Measurements from ENCODE around the gene LYVE1. TPM values are rescaled to one million over a fixed set of nuclear protein-coding genes. Genes with fewer than 3 reads are reported as not detected.

The LYVE1 gene
- total RNA-seq, 6 experiments from 2014 or later, result 9.3 to 60.8 (median 28.3) TPM

DNA sequence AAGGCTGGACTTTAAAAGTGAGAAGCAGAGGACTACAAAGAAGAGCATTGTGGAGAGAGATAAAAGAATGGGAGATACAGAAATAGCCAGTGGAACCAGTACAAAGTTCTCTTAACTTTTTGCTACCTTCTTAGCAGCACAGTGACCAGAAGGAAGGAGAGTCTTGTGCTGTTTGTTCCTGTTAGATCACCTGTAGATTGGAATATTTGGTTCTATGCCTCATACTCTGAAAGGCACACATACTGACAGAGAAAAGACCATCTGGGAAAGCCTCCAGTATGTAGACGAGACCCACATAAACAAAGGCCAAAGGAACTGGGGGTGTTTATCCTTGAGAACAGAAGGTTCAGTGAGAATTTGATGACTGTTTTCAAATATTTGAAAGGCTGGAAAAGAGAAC, 46.2 kb downstream of the LYVE1 start:
- H3K36me3 ChIP-seq, result peaks cover 0 to 31% (median 7%) of the 10 kb centered on the region in 4 donors

DNA sequence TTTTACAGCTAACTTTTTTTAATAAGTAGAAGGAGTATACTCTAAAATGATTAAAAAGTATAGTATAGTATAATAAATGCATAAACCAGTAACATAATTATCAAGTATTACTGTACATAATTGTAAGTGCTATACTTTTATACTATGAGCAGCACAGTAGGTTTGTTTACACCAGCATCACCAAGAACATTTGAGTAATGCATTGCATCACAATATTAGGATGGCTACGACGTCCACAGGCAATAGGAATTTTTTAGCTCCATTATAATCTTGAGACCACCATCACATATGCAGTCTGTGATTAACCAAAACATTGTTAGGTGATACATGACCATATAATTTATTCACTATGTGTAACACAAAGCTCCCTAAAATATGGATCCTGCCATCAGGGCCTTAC, 47.9 kb downstream of the LYVE1 start:
- no peak overlapping the region for H3K4me3 ChIP-seq
- 100% methylated on average over 2 of the region's 2 CpGs for WGBS (ENCODE audit: insufficient coverage, low coverage, low lambda C conversion rate, missing lambda C conversion rate)
- no peaks in the 10 kb centered on the region for H3K4me1 ChIP-seq
- TF ChIP-seq, protein P1, sequence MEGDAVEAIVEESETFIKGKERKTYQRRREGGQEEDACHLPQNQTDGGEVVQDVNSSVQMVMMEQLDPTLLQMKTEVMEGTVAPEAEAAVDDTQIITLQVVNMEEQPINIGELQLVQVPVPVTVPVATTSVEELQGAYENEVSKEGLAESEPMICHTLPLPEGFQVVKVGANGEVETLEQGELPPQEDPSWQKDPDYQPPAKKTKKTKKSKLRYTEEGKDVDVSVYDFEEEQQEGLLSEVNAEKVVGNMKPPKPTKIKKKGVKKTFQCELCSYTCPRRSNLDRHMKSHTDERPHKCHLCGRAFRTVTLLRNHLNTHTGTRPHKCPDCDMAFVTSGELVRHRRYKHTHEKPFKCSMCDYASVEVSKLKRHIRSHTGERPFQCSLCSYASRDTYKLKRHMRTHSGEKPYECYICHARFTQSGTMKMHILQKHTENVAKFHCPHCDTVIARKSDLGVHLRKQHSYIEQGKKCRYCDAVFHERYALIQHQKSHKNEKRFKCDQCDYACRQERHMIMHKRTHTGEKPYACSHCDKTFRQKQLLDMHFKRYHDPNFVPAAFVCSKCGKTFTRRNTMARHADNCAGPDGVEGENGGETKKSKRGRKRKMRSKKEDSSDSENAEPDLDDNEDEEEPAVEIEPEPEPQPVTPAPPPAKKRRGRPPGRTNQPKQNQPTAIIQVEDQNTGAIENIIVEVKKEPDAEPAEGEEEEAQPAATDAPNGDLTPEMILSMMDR (IDR thresholded peaks at IDR 0.05), result no peak
- no peak for TF ChIP-seq POLR2A (IDR thresholded peaks at IDR 0.05)
- no peaks in the 10 kb centered on the region for H3K9me3 ChIP-seq
- no peaks in the 10 kb centered on the region for H3K27me3 ChIP-seq
- ATAC-seq (no peak), DNase-seq (no peak)
- intact Hi-C loops (cut with DNase I), result no loop called here
- no peak overlapping the region for H3K27ac ChIP-seq
- H3K36me3 ChIP-seq, result peaks cover 0 to 31% (median 7%) of the 10 kb centered on the region in 4 donors

More for the DNA sequence above, 46.2 kb downstream of the LYVE1 start:
- intact Hi-C loops (cut with DNase I), result no loop called here
- Histone ChIP-seq H3K4me3 (no peak overlapping the region), H3K9me3 (no peaks in the 10 kb centered on the region), H3K4me1 (no peaks in the 10 kb centered on the region), H3K27me3 (no peaks in the 10 kb centered on the region), H3K27ac (no peak overlapping the region)
- ATAC-seq (no peak), DNase-seq (no peak)
- no peak for TF ChIP-seq POLR2A (IDR thresholded peaks at IDR 0.05)
- TF ChIP-seq, protein P1 (IDR thresholded peaks at IDR 0.05), result no peak
- 100% methylated on average over 1 of the region's 1 CpG for WGBS (ENCODE audit: insufficient coverage, low coverage, low lambda C conversion rate, missing lambda C conversion rate)

- ATAC-seq (no peak), DNase-seq (no peak)
- Histone ChIP-seq H3K27ac (no peak overlapping the region), H3K4me3 (no peak overlapping the region), H3K36me3 (peaks cover 0 to 27% (median 4%) of the 10 kb centered on the region in 4 donors), H3K27me3 (no peaks in the 10 kb centered on the region), H3K4me1 (no peaks in the 10 kb centered on the region), H3K9me3 (no peaks in the 10 kb centered on the region)
- intact Hi-C loops (cut with DNase I), result no loop called here
- 100% methylated on average over 2 of the region's 2 CpGs for WGBS (ENCODE audit: insufficient coverage, low coverage, low lambda C conversion rate, missing lambda C conversion rate)
- no peak for TF ChIP-seq POLR2A (IDR thresholded peaks at IDR 0.05)
- TF ChIP-seq, protein P1 (IDR thresholded peaks at IDR 0.05), result no peak
These were observed 48.8 kb downstream of the LYVE1 start for GRCh38 chr11:10519630-10520029.

DNA sequence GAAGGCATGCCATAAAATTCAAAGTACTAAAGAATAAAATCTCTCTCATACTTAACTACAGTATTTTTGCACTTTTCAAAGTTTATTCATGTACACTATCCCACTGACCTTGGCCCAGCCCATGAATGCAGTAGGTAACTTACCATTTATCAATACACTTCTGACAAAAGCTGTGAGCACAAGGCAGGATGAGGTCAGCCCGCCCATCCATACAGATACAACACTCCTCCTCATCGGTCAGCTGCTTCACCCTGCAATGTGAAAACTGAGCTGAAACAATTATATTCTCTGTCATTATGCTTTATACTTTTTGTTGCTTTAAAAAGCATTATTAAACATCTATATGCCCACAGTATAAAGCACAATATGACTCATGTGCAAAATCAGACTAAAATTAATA, 49.6 kb downstream of the LYVE1 start:
- peaks cover 0 to 23% (median 2%) of the 10 kb centered on the region in 4 donors for H3K36me3 ChIP-seq
- intact Hi-C loops (cut with DNase I), result no loop called here
- H3K27me3 ChIP-seq, result no peaks in the 10 kb centered on the region
- TF ChIP-seq, protein P1 (IDR thresholded peaks at IDR 0.05), result no peak
- TF ChIP-seq POLR2A (IDR thresholded peaks at IDR 0.05), result no peak
- no peak overlapping the region for H3K27ac ChIP-seq
- DNase-seq (no peak), ATAC-seq (no peak)
- H3K9me3 ChIP-seq, result no peaks in the 10 kb centered on the region
- 87% methylated on average over 2 of the region's 2 CpGs for WGBS (ENCODE audit: insufficient coverage, low coverage, low lambda C conversion rate, missing lambda C conversion rate)
- no peaks in the 10 kb centered on the region for H3K4me1 ChIP-seq
- no peak overlapping the region for H3K4me3 ChIP-seq

- ATAC-seq (no peak), DNase-seq (no peak)
- intact Hi-C loops (cut with DNase I), result no loop called here
- H3K9me3 ChIP-seq, result no peaks in the 10 kb centered on the region
- H3K36me3 ChIP-seq, result peaks cover 0 to 23% (median 2%) of the 10 kb centered on the region in 4 donors
- no peak overlapping the region for H3K27ac ChIP-seq
- no peaks in the 10 kb centered on the region for H3K4me1 ChIP-seq
- no peak for TF ChIP-seq POLR2A (IDR thresholded peaks at IDR 0.05)
- TF ChIP-seq, protein P1 (IDR thresholded peaks at IDR 0.05), result no peak
- H3K4me3 ChIP-seq, result no peak overlapping the region
- no peaks in the 10 kb centered on the region for H3K27me3 ChIP-seq
These were observed 50.3 kb downstream of the LYVE1 start for GRCh38 chr11:10518123-10518522.
